Measurements from ENCODE around the gene PNMA8A. TPM values are rescaled to one million over a fixed set of nuclear protein-coding genes. Genes with fewer than 3 reads are reported as not detected.
"Not testable (repeated sequence)": the region's sequence is repeated elsewhere in the genome, so short reads cannot be mapped to it uniquely, and the experiment has no call there.

PNMA8A gene
- 22.9 and 24.5 TPM in 2 replicates for total RNA-seq (2014; rRNA removed; shearing (Covaris generic))
- 20.4 and 27.6 TPM in 2 replicates for polyA plus RNA-seq (2015; cell fraction: cytosol; rRNA removed)
- polyA plus RNA-seq (2015; cell fraction: nucleus; rRNA removed) = 6.3 and 6.9 TPM in 2 replicates

GRCh38 chr19:46471116-46471733 lies at the start of gene PNMA8A:
Gene PNMA8A (minus strand): TSS chr19:46471563. CDS start chr19:46471035, 528 bp downstream.
- peak; percentile 57 for DNase-seq (ENCODE audit: low read depth, low spot score)
- in situ Hi-C loops (cut with HindIII; ENCODE audit: low pct_unique_long_range_greater_than_20kb, low sequenced_read_pairs) = no loop called here

- DNase-seq (ENCODE audit: low read depth, low spot score) = no peak
- in situ Hi-C loops (cut with HindIII; ENCODE audit: low pct_unique_long_range_greater_than_20kb, low sequenced_read_pairs) = no loop called here
These were observed 49.3 kb upstream of the PNMA8A start for GRCh38 chr19:46520616-46521015.

GRCh38 chr19:46517471-46517870 lies 46.1 kb upstream of the PNMA8A start:
- no peak for DNase-seq (ENCODE audit: low read depth, low spot score)
- in situ Hi-C loops (cut with HindIII; ENCODE audit: low pct_unique_long_range_greater_than_20kb, low sequenced_read_pairs) = no loop called here

- in situ Hi-C loops (cut with HindIII; ENCODE audit: low pct_unique_long_range_greater_than_20kb, low sequenced_read_pairs) = no loop called here
- DNase-seq (ENCODE audit: low read depth, low spot score) = peak; percentile 77
These were observed 44.6 kb upstream of the PNMA8A start for GRCh38 chr19:46515879-46516350.

GRCh38 chr19:46515290-46515609 lies 43.9 kb upstream of the PNMA8A start:
- in situ Hi-C loops (cut with HindIII; ENCODE audit: low pct_unique_long_range_greater_than_20kb, low sequenced_read_pairs) = no loop called here
- DNase-seq (ENCODE audit: low read depth, low spot score) = no peak

GRCh38 chr19:46514589-46515289 lies 43.4 kb upstream of the PNMA8A start:
- in situ Hi-C loops (cut with HindIII; ENCODE audit: low pct_unique_long_range_greater_than_20kb, low sequenced_read_pairs) = no loop called here
- DNase-seq (ENCODE audit: low read depth, low spot score) = no peak

GRCh38 chr19:46513461-46514236 lies 42.3 kb upstream of the PNMA8A start:
- peak; percentile 77 for DNase-seq (ENCODE audit: low read depth, low spot score)
- in situ Hi-C loops (cut with HindIII; ENCODE audit: low pct_unique_long_range_greater_than_20kb, low sequenced_read_pairs) = no loop called here

GRCh38 chr19:46511237-46511636 lies 39.9 kb upstream of the PNMA8A start:
- in situ Hi-C loops (cut with HindIII; ENCODE audit: low pct_unique_long_range_greater_than_20kb, low sequenced_read_pairs) = no loop called here
- no peak for DNase-seq (ENCODE audit: low read depth, low spot score)

- DNase-seq (ENCODE audit: low read depth, low spot score) = no peak
- in situ Hi-C loops (cut with HindIII; ENCODE audit: low pct_unique_long_range_greater_than_20kb, low sequenced_read_pairs) = no loop called here
These were observed 36.8 kb upstream of the PNMA8A start for GRCh38 chr19:46508206-46508605.

GRCh38 chr19:46503848-46504453 lies 32.6 kb upstream of the PNMA8A start:
- in situ Hi-C loops (cut with HindIII; ENCODE audit: low pct_unique_long_range_greater_than_20kb, low sequenced_read_pairs) = no loop called here
- DNase-seq (ENCODE audit: low read depth, low spot score) = no peak

GRCh38 chr19:46502891-46503290 lies 31.5 kb upstream of the PNMA8A start:
- DNase-seq (ENCODE audit: low read depth, low spot score) = no peak
- in situ Hi-C loops (cut with HindIII; ENCODE audit: low pct_unique_long_range_greater_than_20kb, low sequenced_read_pairs) = no loop called here

GRCh38 chr19:46499692-46500091 lies 28.3 kb upstream of the PNMA8A start:
- in situ Hi-C loops (cut with HindIII; ENCODE audit: low pct_unique_long_range_greater_than_20kb, low sequenced_read_pairs) = no loop called here
- no peak for DNase-seq (ENCODE audit: low read depth, low spot score)

GRCh38 chr19:46497773-46498172 lies 26.4 kb upstream of the PNMA8A start:
- no peak for DNase-seq (ENCODE audit: low read depth, low spot score)
- in situ Hi-C loops (cut with HindIII; ENCODE audit: low pct_unique_long_range_greater_than_20kb, low sequenced_read_pairs) = no loop called here

- in situ Hi-C loops (cut with HindIII; ENCODE audit: low pct_unique_long_range_greater_than_20kb, low sequenced_read_pairs); DNase-seq (ENCODE audit: low read depth, low spot score): not testable (repeated sequence)
These were observed 25.5 kb upstream of the PNMA8A start for GRCh38 chr19:46496886-46497285.

GRCh38 chr19:46496304-46496703 lies 24.9 kb upstream of the PNMA8A start:
- in situ Hi-C loops (cut with HindIII; ENCODE audit: low pct_unique_long_range_greater_than_20kb, low sequenced_read_pairs) = no loop called here
- DNase-seq (ENCODE audit: low read depth, low spot score) = no peak

GRCh38 chr19:46495786-46496099 lies 24.4 kb upstream of the PNMA8A start, which contains the start of gene PNMA8B:
Gene PNMA8B (minus strand): TSS chr19:46495867. CDS start chr19:46495465, 402 bp downstream.
- in situ Hi-C loops (cut with HindIII; ENCODE audit: low pct_unique_long_range_greater_than_20kb, low sequenced_read_pairs) = no loop called here
- DNase-seq (ENCODE audit: low read depth, low spot score) = no peak

- DNase-seq (ENCODE audit: low read depth, low spot score) = no peak
- in situ Hi-C loops (cut with HindIII; ENCODE audit: low pct_unique_long_range_greater_than_20kb, low sequenced_read_pairs) = no loop called here
These were observed 23.8 kb upstream of the PNMA8A start for GRCh38 chr19:46494941-46495785.

All from SK-MEL-5 (cell line).